NT2/D1 (cell line): ENCODE measurements around the gene SCTR.

Experiments
- SUZ12 ChIP-seq: IDR thresholded peaks from 2 replicates; pipeline ENCODE4 v1.6.1; 2011; ENCODE audit not compliant: insufficient read length, insufficient read depth; ENCODE audit errors: extremely low read depth
- YY1 ChIP-seq: IDR thresholded peaks from 2 replicates; pipeline ENCODE4 v1.6.1; 2011; ENCODE audit not compliant: insufficient read length, insufficient read depth
- ZNF274 ChIP-seq: IDR thresholded peaks from 2 replicates; pipeline ENCODE4 v1.6.1; 2011; ENCODE audit warnings: mild to moderate bottlenecking, low read depth, low read length

DNA sequence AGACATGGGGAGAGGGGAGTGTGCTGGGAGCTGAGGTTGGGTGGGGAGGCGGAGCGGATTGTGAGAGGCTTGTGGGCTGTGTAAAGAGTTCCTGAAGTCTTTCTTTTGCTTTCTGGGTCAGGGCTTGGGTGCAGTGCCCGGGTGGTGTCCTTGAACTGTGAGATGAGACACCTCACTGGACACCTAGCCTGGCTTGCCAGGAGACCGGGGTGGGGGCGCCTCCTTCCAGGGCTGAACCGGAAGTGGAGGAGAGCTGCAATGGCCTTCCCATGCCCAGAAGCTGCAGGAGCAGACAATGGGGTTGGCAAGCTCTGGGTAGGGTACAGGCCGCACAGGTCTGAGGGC lies 88.4 kb downstream of the SCTR start:
- no peak for TF ChIP-seq SUZ12
- no peak for TF ChIP-seq YY1
- no peak for TF ChIP-seq ZNF274
